ENCODE results near the gene SCAP.

DNA sequence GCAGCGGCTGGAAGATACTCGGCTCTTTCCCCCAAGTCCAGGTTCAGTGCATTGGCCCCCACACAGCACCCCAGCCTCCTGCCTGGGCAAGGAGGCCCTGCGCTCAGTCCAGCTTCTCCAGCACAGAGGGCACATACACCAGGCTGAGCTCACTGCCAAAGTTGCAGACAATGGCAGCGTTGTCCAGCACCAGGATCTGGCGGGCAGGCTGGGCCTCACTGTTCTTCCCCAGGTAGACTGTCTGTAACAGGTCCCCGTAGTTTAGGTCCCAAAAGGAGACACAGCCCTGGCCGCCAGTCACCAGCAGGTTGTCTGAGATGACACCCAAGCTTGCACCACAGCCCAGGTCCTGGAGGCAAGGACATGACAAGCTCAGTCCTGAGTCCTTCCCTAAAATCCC lies 62.0 kb downstream of the SCAP start:
- TF ChIP-seq, protein P1, sequence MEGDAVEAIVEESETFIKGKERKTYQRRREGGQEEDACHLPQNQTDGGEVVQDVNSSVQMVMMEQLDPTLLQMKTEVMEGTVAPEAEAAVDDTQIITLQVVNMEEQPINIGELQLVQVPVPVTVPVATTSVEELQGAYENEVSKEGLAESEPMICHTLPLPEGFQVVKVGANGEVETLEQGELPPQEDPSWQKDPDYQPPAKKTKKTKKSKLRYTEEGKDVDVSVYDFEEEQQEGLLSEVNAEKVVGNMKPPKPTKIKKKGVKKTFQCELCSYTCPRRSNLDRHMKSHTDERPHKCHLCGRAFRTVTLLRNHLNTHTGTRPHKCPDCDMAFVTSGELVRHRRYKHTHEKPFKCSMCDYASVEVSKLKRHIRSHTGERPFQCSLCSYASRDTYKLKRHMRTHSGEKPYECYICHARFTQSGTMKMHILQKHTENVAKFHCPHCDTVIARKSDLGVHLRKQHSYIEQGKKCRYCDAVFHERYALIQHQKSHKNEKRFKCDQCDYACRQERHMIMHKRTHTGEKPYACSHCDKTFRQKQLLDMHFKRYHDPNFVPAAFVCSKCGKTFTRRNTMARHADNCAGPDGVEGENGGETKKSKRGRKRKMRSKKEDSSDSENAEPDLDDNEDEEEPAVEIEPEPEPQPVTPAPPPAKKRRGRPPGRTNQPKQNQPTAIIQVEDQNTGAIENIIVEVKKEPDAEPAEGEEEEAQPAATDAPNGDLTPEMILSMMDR (IDR thresholded peaks at IDR 0.05) = no peak
- TF ChIP-seq EZH2 (IDR thresholded peaks at IDR 0.05; ENCODE audit: borderline replicate concordance, insufficient read depth, low read depth, low read length, poor library complexity, severe bottlenecking) = no peak

All from B cell (primary cell).